Progenitor cell of endocrine pancreas (in vitro differentiated cells): ENCODE results near the gene TAS2R46. TPM values are rescaled to one million over a fixed set of nuclear protein-coding genes. Genes with fewer than 3 reads are reported as not detected.

ENCODE experiments used
- DNase-seq: peaks from one replicate; pipeline ENCODE4 v3.0.0; 2021; ENCODE audit warnings: low spot score; ENCODE audit not compliant: unreplicated experiment
- H3K27ac Mint-ChIP-seq: 2 replicates; pipeline ENCODE4 v1.8.0; 2021; ENCODE audit warnings: mild to moderate bottlenecking, moderate library complexity, mixed read lengths
- H3K27me3 Mint-ChIP-seq: 2 replicates; pipeline ENCODE4 v1.8.0; 2021; ENCODE audit warnings: mixed read lengths
- H3K36me3 Mint-ChIP-seq: 2 replicates; pipeline ENCODE4 v1.8.0; 2022; ENCODE audit warnings: mixed read lengths; ENCODE audit not compliant: insufficient read depth
- H3K4me1 Mint-ChIP-seq: 2 replicates; pipeline ENCODE4 v1.8.0; 2021; ENCODE audit warnings: low read depth, mixed read lengths
- H3K4me3 Mint-ChIP-seq: 2 replicates; pipeline ENCODE4 v1.8.0; 2021; ENCODE audit warnings: low read depth, mild to moderate bottlenecking, moderate library complexity, mixed read lengths
- H3K9me3 Mint-ChIP-seq: 2 replicates; pipeline ENCODE4 v1.8.0; 2021; ENCODE audit warnings: low read depth, mixed read lengths
- CTCF ChIP-seq: fragments of 200-600 bp; sonication (generic); IDR thresholded peaks from one replicate; pipeline ENCODE4 v1.5.0; 2021; ENCODE audit warnings: antibody characterized with exemption, mild to moderate bottlenecking; ENCODE audit not compliant: unreplicated experiment
- total RNA-seq: library from RNA; stranded (reverse); gene quantifications from 2 replicates; pipeline ENCODE4 v1.2.1, GENCODE V29; 2021

TAS2R46 gene
- total RNA-seq, 1 donor from 2014 or later: 2.6 TPM

DNA sequence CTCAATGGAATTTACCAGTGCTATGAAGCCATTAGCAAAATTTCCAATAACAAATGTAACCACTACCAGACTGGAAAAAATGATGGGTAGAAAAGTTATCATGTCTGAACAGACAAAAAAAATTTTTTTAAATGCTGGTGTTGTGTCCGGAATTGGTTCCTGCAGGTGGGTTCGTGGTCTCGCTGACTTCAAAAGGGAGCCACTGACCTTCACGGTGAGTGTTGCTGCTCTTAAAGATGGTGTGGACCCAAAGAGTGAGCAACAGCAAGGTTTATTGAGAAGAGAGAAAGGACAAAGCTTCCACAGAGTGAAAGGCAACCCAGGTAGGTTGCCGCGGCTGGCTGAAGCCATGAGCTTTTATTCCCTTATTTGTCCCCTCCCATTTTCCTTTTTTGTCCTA lies 30.0 kb upstream of the TAS2R46 start, which contains the start of gene TAS2R43:
TAS2R43 (minus strand) TSS at position 186 of the 400 bp plus-strand sequence; CDS start at position 102, 84 bp downstream.
- H3K9me3 Mint-ChIP-seq: no peaks in the 10 kb centered on the region
- H3K4me1 Mint-ChIP-seq: no peaks in the 10 kb centered on the region
- H3K36me3 Mint-ChIP-seq: peaks cover 4% of the 10 kb centered on the region
- no peak within 1 kb of the TSS for H3K4me3 Mint-ChIP-seq
- H3K27me3 Mint-ChIP-seq: no peaks in the 10 kb centered on the region
- H3K27ac Mint-ChIP-seq: no peak within 1 kb of the TSS
- DNase-seq: no peak
- TF ChIP-seq CTCF: no peak

- Mint-ChIP-seq H3K27me3 (no peaks in the 10 kb centered on the region), H3K36me3 (peaks cover 10% of the 10 kb centered on the region), H3K4me1 (no peaks in the 10 kb centered on the region), H3K4me3 (no peak overlapping the region), H3K9me3 (peaks cover under 1% of the 10 kb centered on the region), H3K27ac (no peak overlapping the region)
- no peak for TF ChIP-seq CTCF
- DNase-seq: no peak
These were observed 27.2 kb upstream of the TAS2R46 start for GRCh38 chr12:11089246-11089645.

GRCh38 chr12:11085419-11085818 lies 23.3 kb upstream of the TAS2R46 start:
- Mint-ChIP-seq H3K36me3 (peaks cover 17% of the 10 kb centered on the region), H3K4me3 (no peak overlapping the region), H3K9me3 (peaks cover 17% of the 10 kb centered on the region), H3K27ac (no peak overlapping the region), H3K4me1 (no peaks in the 10 kb centered on the region), H3K27me3 (no peaks in the 10 kb centered on the region)
- DNase-seq: no peak
- no peak for TF ChIP-seq CTCF

- no peaks in the 10 kb centered on the region for H3K27me3 Mint-ChIP-seq
- DNase-seq: no peak
- H3K9me3 Mint-ChIP-seq: peaks cover 19% of the 10 kb centered on the region
- no peaks in the 10 kb centered on the region for H3K4me1 Mint-ChIP-seq
- no peak overlapping the region for H3K27ac Mint-ChIP-seq
- H3K4me3 Mint-ChIP-seq: no peak overlapping the region
- H3K36me3 Mint-ChIP-seq: peaks cover 20% of the 10 kb centered on the region
- no peak for TF ChIP-seq CTCF
These were observed 19.9 kb upstream of the TAS2R46 start for GRCh38 chr12:11081987-11082386.

DNA sequence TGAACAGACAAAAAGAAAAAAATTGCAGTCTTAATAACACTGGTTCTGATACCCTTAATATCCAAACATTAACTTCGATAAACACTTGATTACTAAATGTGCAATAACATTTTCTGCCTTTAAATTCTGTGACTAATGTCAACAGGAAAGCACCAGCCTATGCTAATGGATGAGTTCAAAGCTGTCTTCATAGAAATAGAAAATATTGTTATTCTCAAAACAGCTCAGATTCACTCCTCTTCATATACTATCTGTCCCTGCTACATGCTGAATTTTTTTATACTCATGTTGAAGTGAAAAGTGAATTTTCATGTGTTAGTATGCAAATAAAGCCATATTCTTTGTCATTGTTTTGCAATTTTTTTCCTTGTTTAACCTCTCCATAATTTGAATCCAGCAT lies 16.2 kb upstream of the TAS2R46 start:
- H3K27me3 Mint-ChIP-seq: no peaks in the 10 kb centered on the region
- peaks cover 12% of the 10 kb centered on the region for H3K36me3 Mint-ChIP-seq
- DNase-seq: no peak
- TF ChIP-seq CTCF: no peak
- H3K4me3 Mint-ChIP-seq: no peak overlapping the region
- no peak overlapping the region for H3K27ac Mint-ChIP-seq
- peaks cover 13% of the 10 kb centered on the region for H3K9me3 Mint-ChIP-seq
- H3K4me1 Mint-ChIP-seq: peaks cover 2% of the 10 kb centered on the region
